Activated CD8-positive, alpha-beta memory T cell treated with anti-CD3 and anti-CD28 coated beads, Interleukin-2, amount 50 U/mL, for 24 hours (primary cell): Measurements from ENCODE around the gene PIP4P1.
"Not testable (repeated sequence)": the region's sequence is repeated elsewhere in the genome, so short reads cannot be mapped to it uniquely, and the experiment has no call there.

Source experiments
- DNase-seq: peaks from one replicate; pipeline ENCODE4 v3.0.0-alpha.2; 2020; ENCODE audit errors: extremely low read depth

PIP4P1 gene

GRCh38 chr14:20461225-20462141, at the start of gene PIP4P1:
TSS of gene PIP4P1 (minus strand) at chr14:20461434. CDS start at chr14:20461325, 109 bp downstream.
- peak; percentile 99 for DNase-seq

- DNase-seq: no peak
Observed at GRCh38 chr14:20508367-20508766, 47.1 kb upstream of the PIP4P1 start.

- DNase-seq: not testable (repeated sequence)
Observed at GRCh38 chr14:20507537-20507936, 46.3 kb upstream of the PIP4P1 start.

- DNase-seq: not testable (repeated sequence)
Observed at GRCh38 chr14:20506752-20507151, 45.5 kb upstream of the PIP4P1 start.

- not testable (repeated sequence) for DNase-seq
Observed at GRCh38 chr14:20506276-20506675, 45.0 kb upstream of the PIP4P1 start.

GRCh38 chr14:20503898-20504297, 42.7 kb upstream of the PIP4P1 start:
- no peak for DNase-seq

- no peak for DNase-seq
Observed at GRCh38 chr14:20501346-20501745, 40.1 kb upstream of the PIP4P1 start.

- no peak for DNase-seq
Observed at GRCh38 chr14:20499881-20500280, 38.6 kb upstream of the PIP4P1 start.

GRCh38 chr14:20499108-20499507, 37.9 kb upstream of the PIP4P1 start:
- no peak for DNase-seq

- DNase-seq: no peak
Observed at GRCh38 chr14:20498622-20499021, 37.4 kb upstream of the PIP4P1 start.

- no peak for DNase-seq
Observed at GRCh38 chr14:20494935-20495766, 33.9 kb upstream of the PIP4P1 start.

- DNase-seq: no peak
Observed at GRCh38 chr14:20493634-20494033, 32.4 kb upstream of the PIP4P1 start.

- DNase-seq: no peak
Observed at GRCh38 chr14:20492486-20492885, 31.3 kb upstream of the PIP4P1 start.

- DNase-seq: no peak
Observed at GRCh38 chr14:20490563-20490962, 29.3 kb upstream of the PIP4P1 start.

GRCh38 chr14:20489093-20489994, 28.1 kb upstream of the PIP4P1 start:
- no peak for DNase-seq

GRCh38 chr14:20487396-20487725, 26.1 kb upstream of the PIP4P1 start:
- DNase-seq: no peak

- no peak for DNase-seq
Observed at GRCh38 chr14:20486684-20487395, 25.6 kb upstream of the PIP4P1 start.

- DNase-seq: no peak
Observed at GRCh38 chr14:20485900-20486299, 24.7 kb upstream of the PIP4P1 start.

GRCh38 chr14:20482382-20482781, 21.1 kb upstream of the PIP4P1 start:
- no peak for DNase-seq

- DNase-seq: no peak
Observed at GRCh38 chr14:20478894-20479293, 17.7 kb upstream of the PIP4P1 start.
